ENCODE results near the gene PGBD1.

DNA sequence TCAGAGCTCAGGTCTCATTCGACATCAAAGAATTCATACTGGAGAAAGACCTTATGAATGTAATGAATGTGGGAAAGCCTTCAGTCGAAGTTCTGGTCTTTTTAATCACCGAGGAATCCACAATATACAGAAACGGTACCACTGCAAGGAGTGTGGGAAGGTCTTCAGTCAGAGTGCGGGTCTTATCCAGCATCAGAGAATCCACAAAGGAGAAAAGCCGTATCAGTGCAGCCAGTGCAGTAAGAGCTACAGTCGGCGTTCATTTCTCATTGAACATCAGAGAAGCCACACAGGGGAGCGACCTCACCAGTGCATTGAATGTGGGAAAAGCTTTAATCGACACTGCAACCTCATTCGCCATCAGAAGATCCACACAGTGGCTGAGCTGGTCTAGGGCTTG lies 48.6 kb upstream of the PGBD1 start:
- TF ChIP-seq, protein P1, sequence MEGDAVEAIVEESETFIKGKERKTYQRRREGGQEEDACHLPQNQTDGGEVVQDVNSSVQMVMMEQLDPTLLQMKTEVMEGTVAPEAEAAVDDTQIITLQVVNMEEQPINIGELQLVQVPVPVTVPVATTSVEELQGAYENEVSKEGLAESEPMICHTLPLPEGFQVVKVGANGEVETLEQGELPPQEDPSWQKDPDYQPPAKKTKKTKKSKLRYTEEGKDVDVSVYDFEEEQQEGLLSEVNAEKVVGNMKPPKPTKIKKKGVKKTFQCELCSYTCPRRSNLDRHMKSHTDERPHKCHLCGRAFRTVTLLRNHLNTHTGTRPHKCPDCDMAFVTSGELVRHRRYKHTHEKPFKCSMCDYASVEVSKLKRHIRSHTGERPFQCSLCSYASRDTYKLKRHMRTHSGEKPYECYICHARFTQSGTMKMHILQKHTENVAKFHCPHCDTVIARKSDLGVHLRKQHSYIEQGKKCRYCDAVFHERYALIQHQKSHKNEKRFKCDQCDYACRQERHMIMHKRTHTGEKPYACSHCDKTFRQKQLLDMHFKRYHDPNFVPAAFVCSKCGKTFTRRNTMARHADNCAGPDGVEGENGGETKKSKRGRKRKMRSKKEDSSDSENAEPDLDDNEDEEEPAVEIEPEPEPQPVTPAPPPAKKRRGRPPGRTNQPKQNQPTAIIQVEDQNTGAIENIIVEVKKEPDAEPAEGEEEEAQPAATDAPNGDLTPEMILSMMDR (IDR thresholded peaks at IDR 0.05; ENCODE audit: insufficient read depth, low read depth, low read length), result no peak
- TF ChIP-seq EZH2 (IDR thresholded peaks at IDR 0.05; ENCODE audit: insufficient read depth, low read length), result no peak
